Measurements from ENCODE around the gene PCDHGA1. TPM values are rescaled to one million over a fixed set of nuclear protein-coding genes. Genes with fewer than 3 reads are reported as not detected.
A peak's percentile ranks its signal among the peaks of the same experiment; 100 is the strongest.

PCDHGA1 gene
- total and polyA plus RNA-seq, 2 donors (not counting 1 experiment from before 2014, with no cell fraction given) = 0.06 to 0.64 TPM

GRCh38 chr5:141430332-141431113 lies 100.2 kb downstream of the PCDHGA1 start, which contains the start of gene PCDHGA12:
Gene PCDHGA12 (plus strand): TSS chr5:141430507. CDS start chr5:141430760, 253 bp downstream.
- peak; percentile 82 for ATAC-seq (ENCODE audit: low read depth)
- no peaks in the 10 kb centered on the region for H3K79me2 ChIP-seq (ENCODE audit: control insufficient read depth, insufficient read depth, low read length)
- H3K36me3 ChIP-seq (replicated peaks in 1 of 2; ENCODE audit: control extremely low read depth in 1 of 2, control insufficient read depth in 1 of 2, extremely low read depth in 1 of 2, insufficient read depth in 2 of 2, low read length in 1 of 2) = no peaks in the 10 kb centered on the region
- peaks cover 3% of the 10 kb centered on the region for H3K9me3 Mint-ChIP-seq (ENCODE audit: insufficient read depth)
- H3K4me2 ChIP-seq (replicated peaks; ENCODE audit: low read depth, low read length, poor library complexity, severe bottlenecking) = peak within 1 kb of the TSS; percentile 38
- no peak for TF ChIP-seq EZH2 (IDR thresholded peaks at IDR 0.05; ENCODE audit: borderline replicate concordance, insufficient read depth, low read depth, low read length, poor library complexity, severe bottlenecking)
- peak; percentile 68 for TF ChIP-seq CTCF (IDR thresholded peaks at IDR 0.05)
- peak within 1 kb of the TSS; percentile 86 for H3K4me3 Mint-ChIP-seq
- H3K27me3 ChIP-seq (replicated peaks in 1 of 4; ENCODE audit: control extremely low read depth in 1 of 4, control insufficient read depth in 3 of 4, insufficient read depth in 4 of 4, low read length in 3 of 4) = peaks cover 0 to 57% (median 30%) of the 10 kb centered on the region in 4 experiments
- peak within 1 kb of the TSS in 4 of 5 experiments; percentile 30 to 35 (median 32) for H3K4me3 ChIP-seq (ENCODE audit: control extremely low read depth in 1 of 5, extremely low read depth in 1 of 5, insufficient read depth in 1 of 5, low read depth in 2 of 5, low read length in 4 of 5)
- intact Hi-C loops (cut with micrococcal nuclease) = loop anchor here (1.0 to 2.0 kb wide), 2 partner anchors 94 to 188 kb away; partner anchors contain the start of gene DIAPH1
- H3K9me3 ChIP-seq (ENCODE audit: control extremely low read depth in 1 of 3, control insufficient read depth in 2 of 3, insufficient read depth in 1 of 3, low read length in 2 of 3) = peaks cover 0 to 57% (median 26%) of the 10 kb centered on the region in 3 donors
- H3K27ac ChIP-seq (ENCODE audit: low read length in 2 of 2) = no peak within 1 kb of the TSS
- CTCF ChIA-PET = interaction anchor here (0.7 to 4.4 kb wide), 34 partner anchors 9 to 677 kb away, joined by 3 to 68 read pairs (median 4); partner anchors contain the start of genes PCDHGA10, PCDHGA11, PCDHGA9 and PCDHGB3
- DNase-seq = peak; percentile 65
- peaks cover 15 to 17% of the 10 kb centered on the region in 2 donors for H3K4me1 ChIP-seq (ENCODE audit: control insufficient read depth in 2 of 2, insufficient read depth in 2 of 2, low read length in 2 of 2)
- H3K27ac Mint-ChIP-seq = peak within 1 kb of the TSS; percentile 29
- WGBS (ENCODE audit: insufficient coverage) = 15% methylated on average over 29 of the region's 33 CpGs
- H3K9ac ChIP-seq (ENCODE audit: low read length) = peak within 1 kb of the TSS; percentile 34
- peaks cover 7% of the 10 kb centered on the region for H3K4me1 Mint-ChIP-seq
- no peaks in the 10 kb centered on the region for H4K20me1 ChIP-seq (ENCODE audit: control insufficient read depth, insufficient read depth, low read length, poor library complexity, severe bottlenecking)
- H2AFZ ChIP-seq (ENCODE audit: insufficient read depth, low read depth, low read length, poor library complexity, severe bottlenecking) = peak within 1 kb of the TSS; percentile 49
- H3K27me3 Mint-ChIP-seq = peaks cover 46% of the 10 kb centered on the region
- POLR2A ChIA-PET = interaction anchor here (0.5 to 1.6 kb wide), 2 partner anchors 116 to 133 kb away, joined by 3 to 7 read pairs; no protein-coding TSS in a partner anchor
